Endodermal cell (in vitro differentiated cells): Measurements from ENCODE around the gene ZNF319. TPM values are rescaled to one million over a fixed set of nuclear protein-coding genes. Genes with fewer than 3 reads are reported as not detected.

Source experiments
- DNase-seq: peaks from one replicate; pipeline ENCODE4 v3.0.0-alpha.2; 2017
- H3K27ac ChIP-seq: 2 replicates; pipeline ENCODE4 v1.5.1; 2013; ENCODE audit warnings: mild to moderate bottlenecking, low read depth, low read length, moderate library complexity
- H3K27me3 ChIP-seq: 2 replicates; pipeline ENCODE4 v1.6.1; 2013; ENCODE audit warnings: mild to moderate bottlenecking, low read length, moderate library complexity; ENCODE audit not compliant: insufficient read depth, control insufficient read depth, poor library complexity, severe bottlenecking
- H3K36me3 ChIP-seq: 2 replicates; pipeline ENCODE4 v1.7.0; 2013; ENCODE audit warnings: mild to moderate bottlenecking, low read length, moderate library complexity; ENCODE audit not compliant: control insufficient read depth, insufficient read depth
- H3K4me1 ChIP-seq: one replicate; pipeline ENCODE4 v1.7.0; 2013; ENCODE audit warnings: low read length; ENCODE audit not compliant: control insufficient read depth, insufficient read depth
- H3K4me3 ChIP-seq: 2 replicates; pipeline ENCODE4 v1.5.1; 2013; ENCODE audit warnings: mild to moderate bottlenecking, low read length, moderate library complexity
- H3K9ac ChIP-seq: 2 replicates; pipeline ENCODE4 v1.6.1; 2013; ENCODE audit warnings: mild to moderate bottlenecking, low read length, moderate library complexity; ENCODE audit not compliant: poor library complexity, severe bottlenecking; ENCODE audit errors: extremely low read depth
- H3K9me3 ChIP-seq: 2 replicates; pipeline ENCODE4 v1.6.1; 2013; ENCODE audit warnings: mild to moderate bottlenecking, low read length, moderate library complexity; ENCODE audit not compliant: control insufficient read depth
- H3K27ac Mint-ChIP-seq: 2 replicates; pipeline ENCODE4 v1.8.0; 2020; ENCODE audit warnings: mixed read lengths
- H3K27me3 Mint-ChIP-seq: 2 replicates; pipeline ENCODE4 v1.8.0; 2021; ENCODE audit warnings: mild to moderate bottlenecking, mixed read lengths; ENCODE audit not compliant: insufficient read depth
- H3K36me3 Mint-ChIP-seq: 2 replicates; pipeline ENCODE4 v1.8.0; 2020; ENCODE audit warnings: low read depth, mixed read lengths
- H3K4me1 Mint-ChIP-seq: 2 replicates; pipeline ENCODE4 v1.8.0; 2020; ENCODE audit warnings: mixed read lengths
- H3K4me3 Mint-ChIP-seq: 2 replicates; pipeline ENCODE4 v1.8.0; 2020; ENCODE audit warnings: mild to moderate bottlenecking, moderate library complexity, mixed read lengths
- H3K9me3 Mint-ChIP-seq: 2 replicates; pipeline ENCODE4 v1.8.0; 2020; ENCODE audit warnings: mild to moderate bottlenecking, mixed read lengths
- CTCF ChIP-seq: fragments of 200-600 bp; sonication (generic); conservative IDR thresholded peaks from 2 replicates; pipeline ENCODE4 v1.5.0; 2021; ENCODE audit warnings: antibody characterized with exemption, mild to moderate bottlenecking
- WGBS, 2 experiments: methylation state at CpG; one replicate each; pipeline versions ENCODE4 v1.1.5 to v1.1.7; 2013; ENCODE audit warnings: missing lambda C conversion rate in 2 of 2, mixed read lengths in 1 of 2; ENCODE audit not compliant: insufficient coverage in 1 of 2, insufficient read length in 1 of 2; 5-methylcytosine and 5-hydroxymethylcytosine counted together
- total RNA-seq, 2 donors: library from RNA; stranded (reverse); fragmentation: NEBNext Ultra II Directional in 1 of 2; extraction: Animal tissue kit (Norgen Biotek cat#: 25700) in 1 of 2; gene quantifications; 2 replicates in 1 of 2; 3 replicates in 1 of 2; pipeline ENCODE4 v1.2.1, GENCODE V29; 2021

ZNF319 gene
- total RNA-seq, 2 donors from 2014 or later = 9.8 to 10.8 TPM

GRCh38 chr16:57959804-57960203 is 40.7 kb downstream of the ZNF319 start:
- H3K4me1 Mint-ChIP-seq = peaks cover 27% of the 10 kb centered on the region
- no peak for DNase-seq
- H3K9me3 ChIP-seq = no peaks in the 10 kb centered on the region
- no peak overlapping the region for H3K9ac ChIP-seq
- TF ChIP-seq CTCF = no peak
- H3K27ac ChIP-seq = no peak overlapping the region
- 83 to 90% methylated on average over 5 to 10 of the region's 11 CpGs for WGBS, 2 experiments
- H3K4me3 ChIP-seq = no peak overlapping the region
- H3K36me3 ChIP-seq = no peaks in the 10 kb centered on the region
- no peaks in the 10 kb centered on the region for H3K9me3 Mint-ChIP-seq
- peaks cover 12% of the 10 kb centered on the region for H3K4me1 ChIP-seq
- H3K27me3 Mint-ChIP-seq = no peaks in the 10 kb centered on the region
- no peaks in the 10 kb centered on the region for H3K36me3 Mint-ChIP-seq
- no peak overlapping the region for H3K4me3 Mint-ChIP-seq
- H3K27me3 ChIP-seq = no peaks in the 10 kb centered on the region
- H3K27ac Mint-ChIP-seq = no peak overlapping the region

GRCh38 chr16:57959121-57959520 is 41.4 kb downstream of the ZNF319 start:
- Mint-ChIP-seq H3K4me3 (no peak overlapping the region), H3K27ac (no peak overlapping the region), H3K9me3 (no peaks in the 10 kb centered on the region), H3K36me3 (no peaks in the 10 kb centered on the region), H3K27me3 (no peaks in the 10 kb centered on the region), H3K4me1 (peaks cover 30% of the 10 kb centered on the region)
- H3K4me3 ChIP-seq = no peak overlapping the region
- H3K9me3 ChIP-seq = no peaks in the 10 kb centered on the region
- no peak overlapping the region for H3K27ac ChIP-seq
- WGBS, 2 experiments = 88 to 94% methylated on average over 8 of the region's 8 CpGs
- no peak overlapping the region for H3K9ac ChIP-seq
- TF ChIP-seq CTCF = no peak
- DNase-seq = no peak
- H3K27me3 ChIP-seq = no peaks in the 10 kb centered on the region
- no peaks in the 10 kb centered on the region for H3K36me3 ChIP-seq
- H3K4me1 ChIP-seq = peaks cover 12% of the 10 kb centered on the region

GRCh38 chr16:57958544-57958943 is 41.9 kb downstream of the ZNF319 start:
- peaks cover 30% of the 10 kb centered on the region for H3K4me1 Mint-ChIP-seq
- H3K27ac Mint-ChIP-seq = peak overlapping the region; percentile 89
- H3K9ac ChIP-seq = no peak overlapping the region
- no peaks in the 10 kb centered on the region for H3K27me3 Mint-ChIP-seq
- no peaks in the 10 kb centered on the region for H3K27me3 ChIP-seq
- WGBS, 2 experiments = 79 to 86% methylated on average over 1 to 5 of the region's 6 CpGs
- H3K4me3 Mint-ChIP-seq = no peak overlapping the region
- TF ChIP-seq CTCF = no peak
- no peak overlapping the region for H3K27ac ChIP-seq
- no peak for DNase-seq
- peaks cover 12% of the 10 kb centered on the region for H3K4me1 ChIP-seq
- no peaks in the 10 kb centered on the region for H3K36me3 Mint-ChIP-seq
- no peaks in the 10 kb centered on the region for H3K9me3 Mint-ChIP-seq
- H3K36me3 ChIP-seq = no peaks in the 10 kb centered on the region
- H3K9me3 ChIP-seq = no peaks in the 10 kb centered on the region
- no peak overlapping the region for H3K4me3 ChIP-seq
